IPS DF 6.9 (cell line): ENCODE data around the gene ATG14.

Source experiments
- DNase-seq: peaks from one replicate; pipeline ENCODE4 v3.0.0-alpha.2; 2013; ENCODE audit warnings: low read depth, low spot score
- H3K27ac ChIP-seq: one replicate; pipeline ENCODE4 v1.5.1; 2013; ENCODE audit warnings: low read length, control low read depth
- H3K27me3 ChIP-seq: 2 replicates; pipeline ENCODE4 v1.6.1; 2013; ENCODE audit warnings: mild to moderate bottlenecking, low read length; ENCODE audit not compliant: control insufficient read depth, insufficient read depth
- H3K36me3 ChIP-seq: 2 replicates; pipeline ENCODE4 v1.6.1; 2013; ENCODE audit warnings: low read length; ENCODE audit not compliant: control insufficient read depth, insufficient read depth
- H3K4me1 ChIP-seq: 2 replicates; pipeline ENCODE4 v1.6.1; 2013; ENCODE audit warnings: low read length; ENCODE audit not compliant: control insufficient read depth, insufficient read depth
- H3K4me3 ChIP-seq: 2 replicates; pipeline ENCODE4 v1.5.1; 2013; ENCODE audit warnings: mild to moderate bottlenecking, low read length
- H3K9me3 ChIP-seq: 2 replicates; pipeline ENCODE4 v1.6.1; 2013; ENCODE audit warnings: low read length, inconsistent platforms; ENCODE audit not compliant: control insufficient read depth, insufficient read depth
- WGBS: extraction: QIAGEN DNeasy Blood & Tissue Kit; methylation state at CpG from one replicate; pipeline ENCODE4 v1.1.7; 2013; ENCODE audit warnings: mixed read lengths, missing lambda C conversion rate; ENCODE audit not compliant: insufficient read length, insufficient coverage; 5-methylcytosine and 5-hydroxymethylcytosine counted together

Gene ATG14

GRCh38 chr14:55340482-55340881, 71.1 kb downstream of the ATG14 start:
- Histone ChIP-seq H3K4me1 (no peaks in the 10 kb centered on the region), H3K9me3 (no peaks in the 10 kb centered on the region), H3K36me3 (no peaks in the 10 kb centered on the region), H3K27ac (no peak overlapping the region), H3K27me3 (no peaks in the 10 kb centered on the region), H3K4me3 (no peak overlapping the region)
- WGBS = no CpG with 5 or more reads among the region's 3 CpGs
- DNase-seq = no peak

GRCh38 chr14:55339770-55340169, 71.9 kb downstream of the ATG14 start:
- DNase-seq = no peak
- no CpG with 5 or more reads among the region's 2 CpGs for WGBS
- Histone ChIP-seq H3K4me1 (no peaks in the 10 kb centered on the region), H3K9me3 (no peaks in the 10 kb centered on the region), H3K27me3 (no peaks in the 10 kb centered on the region), H3K4me3 (no peak overlapping the region), H3K27ac (no peak overlapping the region), H3K36me3 (no peaks in the 10 kb centered on the region)

GRCh38 chr14:55336691-55337090, 74.9 kb downstream of the ATG14 start:
- H3K27me3 ChIP-seq = no peaks in the 10 kb centered on the region
- no peaks in the 10 kb centered on the region for H3K36me3 ChIP-seq
- no CpG with 5 or more reads among the region's 3 CpGs for WGBS
- H3K27ac ChIP-seq = no peak overlapping the region
- H3K4me1 ChIP-seq = no peaks in the 10 kb centered on the region
- H3K4me3 ChIP-seq = no peak overlapping the region
- DNase-seq = no peak
- H3K9me3 ChIP-seq = no peaks in the 10 kb centered on the region

GRCh38 chr14:55336162-55336561, 75.5 kb downstream of the ATG14 start:
- no peak for DNase-seq
- no peaks in the 10 kb centered on the region for H3K4me1 ChIP-seq
- WGBS = no CpG with 5 or more reads among the region's 2 CpGs

GRCh38 chr14:55333711-55334485, 77.7 kb downstream of the ATG14 start:
- WGBS = no CpG with 5 or more reads among the region's 4 CpGs
- DNase-seq = no peak
- Histone ChIP-seq H3K27ac (no peak overlapping the region), H3K4me3 (no peak overlapping the region), H3K9me3 (no peaks in the 10 kb centered on the region), H3K27me3 (no peaks in the 10 kb centered on the region), H3K36me3 (no peaks in the 10 kb centered on the region), H3K4me1 (no peaks in the 10 kb centered on the region)

More at GRCh38 chr14:55336162-55336561, 75.5 kb downstream of the ATG14 start:
- H3K27me3 ChIP-seq = no peaks in the 10 kb centered on the region
- H3K27ac ChIP-seq = no peak overlapping the region
- H3K9me3 ChIP-seq = no peaks in the 10 kb centered on the region
- no peaks in the 10 kb centered on the region for H3K36me3 ChIP-seq
- no peak overlapping the region for H3K4me3 ChIP-seq

- H3K4me3 ChIP-seq = no peak overlapping the region
- H3K27ac ChIP-seq = no peak overlapping the region
- H3K27me3 ChIP-seq = no peaks in the 10 kb centered on the region
- DNase-seq = no peak
- H3K4me1 ChIP-seq = peaks cover 2% of the 10 kb centered on the region; the same call in 1 of the 2 replicates
- H3K36me3 ChIP-seq = no peaks in the 10 kb centered on the region
- H3K9me3 ChIP-seq = no peaks in the 10 kb centered on the region
- no CpG with 5 or more reads among the region's 7 CpGs for WGBS
These were observed 78.7 kb downstream of the ATG14 start for GRCh38 chr14:55332654-55333570.

GRCh38 chr14:55329999-55330710, 81.5 kb downstream of the ATG14 start:
- WGBS = no CpG with 5 or more reads among the region's 6 CpGs
- H3K4me3 ChIP-seq = no peak overlapping the region
- no peak for DNase-seq
- no peak overlapping the region for H3K27ac ChIP-seq
- peaks cover 2% of the 10 kb centered on the region; the same call in 1 of the 2 replicates for H3K4me1 ChIP-seq
- no peaks in the 10 kb centered on the region for H3K36me3 ChIP-seq
- no peaks in the 10 kb centered on the region for H3K27me3 ChIP-seq
- no peaks in the 10 kb centered on the region for H3K9me3 ChIP-seq

GRCh38 chr14:55328317-55328716, 83.3 kb downstream of the ATG14 start:
- no peak overlapping the region for H3K27ac ChIP-seq
- DNase-seq = no peak
- no CpG with 5 or more reads among the region's 3 CpGs for WGBS

GRCh38 chr14:55327179-55327578, 84.5 kb downstream of the ATG14 start:
- peaks cover 2% of the 10 kb centered on the region; the same call in 1 of the 2 replicates for H3K4me1 ChIP-seq
- DNase-seq = no peak
- no peaks in the 10 kb centered on the region for H3K36me3 ChIP-seq
- no CpG with 5 or more reads among the region's 1 CpG for WGBS
- no peaks in the 10 kb centered on the region for H3K9me3 ChIP-seq
- H3K27ac ChIP-seq = no peak overlapping the region
- H3K27me3 ChIP-seq = no peaks in the 10 kb centered on the region
- H3K4me3 ChIP-seq = no peak overlapping the region

More at GRCh38 chr14:55328317-55328716, 83.3 kb downstream of the ATG14 start:
- Histone ChIP-seq H3K27me3 (no peaks in the 10 kb centered on the region), H3K4me1 (peaks cover 2% of the 10 kb centered on the region; the same call in 1 of the 2 replicates), H3K9me3 (no peaks in the 10 kb centered on the region), H3K36me3 (no peaks in the 10 kb centered on the region), H3K4me3 (no peak overlapping the region)

- Histone ChIP-seq H3K27ac (no peak overlapping the region), H3K4me1 (peaks cover 2% of the 10 kb centered on the region; the same call in 1 of the 2 replicates), H3K27me3 (no peaks in the 10 kb centered on the region), H3K9me3 (no peaks in the 10 kb centered on the region), H3K4me3 (no peak overlapping the region), H3K36me3 (no peaks in the 10 kb centered on the region; the same call in 1 of the 2 replicates)
- WGBS = no CpG with 5 or more reads among the region's 2 CpGs
- DNase-seq = no peak
These were observed 86.8 kb downstream of the ATG14 start for GRCh38 chr14:55324812-55325211.
